ENCODE data around the gene CPEB4.

- TF ChIP-seq CTCF (IDR thresholded peaks at IDR 0.05 in 2 of 3, conservative IDR thresholded peaks at IDR 0.05 in 1 of 3; ENCODE audit: insufficient read depth in 2 of 3, low read depth in 1 of 3, low read length in 3 of 3) (no peak), ZNF282 (CRISPR knock-in tag; IDR thresholded peaks at IDR 0.05) (no peak), REST (IDR thresholded peaks at IDR 0.05; ENCODE audit: borderline replicate concordance) (no peak), REST (CRISPR knock-in tag; IDR thresholded peaks at IDR 0.05; ENCODE audit: low read depth) (no peak), BHLHE40 (IDR thresholded peaks at IDR 0.05; ENCODE audit: low read length) (no peak), MCM2 (IDR thresholded peaks at IDR 0.05; ENCODE audit: low read depth) (no peak)
Observed at GRCh38 chr5:173848986-173849596, 39.1 kb upstream of the CPEB4 start.
